ENCODE results near the gene TEX101.

DNA sequence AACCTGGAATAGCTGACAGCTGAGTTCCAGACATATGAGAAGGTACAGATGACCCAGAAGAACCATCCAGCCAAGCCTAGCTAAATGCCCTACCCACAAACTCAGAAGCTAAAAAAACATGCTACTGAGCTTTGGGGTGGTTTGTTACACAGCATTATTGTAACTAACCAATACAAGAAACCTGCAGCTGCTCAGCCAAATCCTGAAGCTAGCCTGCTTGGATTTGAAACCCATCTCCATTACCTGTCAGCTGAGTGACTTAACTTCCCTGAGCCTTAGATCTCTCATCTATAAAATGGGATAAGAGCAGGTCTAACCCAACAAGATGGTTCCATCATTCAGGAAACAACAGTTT is 25.0 kb downstream of the TEX101 start:
- TF ChIP-seq CTCF (IDR thresholded peaks at IDR 0.05) (no peak), ZFX (IDR thresholded peaks at IDR 0.05; ENCODE audit: borderline replicate concordance) (no peak)

All from 22Rv1 (cell line).